Activated naive CD8-positive, alpha-beta T cell treated with anti-CD3 and anti-CD28 coated beads, Interleukin-2, amount 50 U/mL, for 24 hours (primary cell): ENCODE data around the gene TPBGL.
"Not testable (repeated sequence)": the region's sequence is repeated elsewhere in the genome, so short reads cannot be mapped to it uniquely, and the experiment has no call there.

Experiments
- ATAC-seq: fragments of 150-1000 bp; cut with Tn5 transposase; one replicate; pipeline ENCODE4 v1.10.0; 2021
- DNase-seq: peaks from one replicate; pipeline ENCODE4 v3.0.0; 2021
- H3K27ac Mint-ChIP-seq: one replicate; pipeline ENCODE4 v1.8.0; 2021; ENCODE audit warnings: mild to moderate bottlenecking, mixed read lengths
- H3K27me3 Mint-ChIP-seq: one replicate; pipeline ENCODE4 v1.8.0; 2021; ENCODE audit warnings: mixed read lengths
- H3K36me3 Mint-ChIP-seq: one replicate; pipeline ENCODE4 v1.8.0; 2021; ENCODE audit warnings: low read depth, mixed read lengths
- H3K4me1 Mint-ChIP-seq: one replicate; pipeline ENCODE4 v1.8.0; 2021; ENCODE audit warnings: mixed read lengths
- H3K4me3 Mint-ChIP-seq: one replicate; pipeline ENCODE4 v1.8.0; 2021; ENCODE audit warnings: mild to moderate bottlenecking, moderate library complexity, mixed read lengths
- H3K9me3 Mint-ChIP-seq: one replicate; pipeline ENCODE4 v1.8.0; 2021; ENCODE audit warnings: mixed read lengths

TPBGL gene

GRCh38 chr11:75270896-75271418 is 30.4 kb downstream of the TPBGL start:
- Mint-ChIP-seq H3K27ac (no peak overlapping the region), H3K36me3 (peaks cover 5% of the 10 kb centered on the region), H3K9me3 (no peaks in the 10 kb centered on the region), H3K27me3 (no peaks in the 10 kb centered on the region), H3K4me1 (peaks cover 22% of the 10 kb centered on the region), H3K4me3 (no peak overlapping the region)
- no peak for DNase-seq
- no peak for ATAC-seq

DNA sequence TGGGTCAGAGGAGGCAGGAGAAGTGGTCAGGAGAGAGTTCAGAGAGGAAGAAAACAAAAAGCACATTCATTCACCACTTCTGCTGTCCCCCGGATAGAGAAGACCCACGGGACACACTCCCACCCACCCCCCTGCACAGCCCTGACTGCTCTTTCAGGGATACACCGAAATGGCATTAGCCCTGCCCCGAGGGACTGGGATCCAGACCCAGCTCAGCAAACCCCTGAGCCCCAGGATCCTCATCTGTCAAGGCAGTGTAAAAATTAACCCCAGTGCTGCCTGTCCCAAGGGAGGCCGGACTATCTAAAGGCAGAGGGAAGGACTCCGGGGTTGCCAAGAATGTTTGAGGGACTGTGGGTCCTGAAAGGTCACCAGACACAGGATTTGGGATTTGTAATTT is 31.2 kb downstream of the TPBGL start:
- peaks cover 30% of the 10 kb centered on the region for H3K4me1 Mint-ChIP-seq
- DNase-seq, result no peak
- H3K9me3 Mint-ChIP-seq, result no peaks in the 10 kb centered on the region
- H3K27me3 Mint-ChIP-seq, result no peaks in the 10 kb centered on the region
- peaks cover 5% of the 10 kb centered on the region for H3K36me3 Mint-ChIP-seq
- no peak for ATAC-seq
- peak overlapping the region; percentile 52 for H3K27ac Mint-ChIP-seq
- H3K4me3 Mint-ChIP-seq, result no peak overlapping the region

DNA sequence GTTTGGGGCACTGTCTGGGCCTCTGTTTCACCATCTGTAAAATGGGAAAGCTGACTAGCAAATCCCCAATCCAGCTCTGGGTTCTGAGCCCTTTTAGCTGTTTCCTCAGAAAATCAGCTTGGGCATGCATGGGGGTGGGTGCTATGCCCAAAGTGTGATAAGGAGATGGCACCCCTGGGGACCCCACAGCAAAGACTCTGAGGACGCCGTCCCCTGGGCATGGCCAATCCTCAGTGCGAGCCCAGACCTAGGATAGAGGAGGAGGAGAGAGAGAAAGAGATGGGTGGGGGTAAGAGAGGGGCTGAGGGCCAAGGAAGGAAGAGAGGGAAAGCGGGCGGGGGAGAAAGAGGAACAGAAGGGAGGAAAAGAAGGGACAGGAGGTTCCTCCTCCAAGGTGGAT is 31.8 kb downstream of the TPBGL start:
- no peak overlapping the region for H3K27ac Mint-ChIP-seq
- H3K4me1 Mint-ChIP-seq, result peaks cover 31% of the 10 kb centered on the region
- H3K4me3 Mint-ChIP-seq, result no peak overlapping the region
- H3K36me3 Mint-ChIP-seq, result peaks cover 5% of the 10 kb centered on the region
- DNase-seq (no peak), ATAC-seq (no peak)
- no peaks in the 10 kb centered on the region for H3K27me3 Mint-ChIP-seq
- H3K9me3 Mint-ChIP-seq, result no peaks in the 10 kb centered on the region

- ATAC-seq, result no peak
- Mint-ChIP-seq H3K27ac (no peak overlapping the region), H3K4me3 (no peak overlapping the region), H3K36me3 (peaks cover 9% of the 10 kb centered on the region), H3K9me3 (no peaks in the 10 kb centered on the region), H3K4me1 (peaks cover 36% of the 10 kb centered on the region), H3K27me3 (no peaks in the 10 kb centered on the region)
- DNase-seq, result no peak
Observed at GRCh38 chr11:75272821-75273301, 32.3 kb downstream of the TPBGL start.

DNA sequence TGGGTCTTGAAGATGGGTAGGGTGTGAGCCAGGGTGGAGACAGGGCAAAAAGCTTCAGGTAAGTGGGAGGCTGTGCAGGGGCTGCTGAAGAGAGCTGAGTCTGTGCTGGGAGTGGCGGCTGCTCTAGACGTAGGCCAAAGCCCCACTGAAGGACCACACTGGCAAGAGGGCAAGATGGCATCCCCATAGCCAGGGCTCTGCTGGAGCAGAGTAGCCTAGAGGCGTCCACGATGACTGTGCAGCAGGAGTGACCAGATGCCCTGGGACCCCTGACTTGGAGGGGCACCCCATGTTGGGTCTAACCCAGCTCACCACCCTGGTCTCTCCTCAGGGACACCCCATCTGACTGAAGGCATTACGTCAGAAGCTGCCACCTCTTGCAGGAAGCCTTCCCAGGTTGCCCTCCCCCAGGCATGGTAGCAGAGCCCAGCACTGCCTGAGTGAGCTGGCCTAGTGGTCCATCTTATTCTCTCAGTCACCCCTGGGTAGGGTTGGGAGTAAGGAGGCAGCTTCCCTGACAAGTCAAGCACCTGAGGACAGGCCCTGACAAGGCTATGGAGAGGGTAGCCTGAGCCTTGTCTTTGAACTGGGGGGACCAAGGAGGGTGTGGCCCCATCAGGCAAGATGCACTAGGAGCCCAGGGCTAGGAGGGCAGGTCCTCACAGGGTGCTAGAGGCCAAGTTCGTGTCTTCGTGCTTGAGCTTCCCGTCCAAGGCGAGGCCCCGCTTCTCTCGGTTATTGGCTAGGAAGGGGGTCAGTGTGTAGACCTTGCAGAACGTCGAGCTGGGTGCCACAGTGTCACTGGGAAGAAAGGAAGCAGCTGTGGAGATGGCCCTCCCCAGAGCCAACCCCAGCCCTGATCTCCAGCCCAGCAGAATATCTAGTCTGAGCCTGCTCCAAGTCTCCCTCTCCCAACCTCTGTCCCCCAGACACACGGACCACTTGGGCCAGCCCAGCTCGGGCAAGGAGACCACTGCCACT is 33.1 kb downstream of the TPBGL start:
- H3K36me3 Mint-ChIP-seq, result peaks cover 9% of the 10 kb centered on the region
- no peaks in the 10 kb centered on the region for H3K9me3 Mint-ChIP-seq
- DNase-seq, result no peak
- peaks cover 36% of the 10 kb centered on the region for H3K4me1 Mint-ChIP-seq
- H3K27me3 Mint-ChIP-seq, result no peaks in the 10 kb centered on the region
- ATAC-seq, result peak; percentile 29
- no peak overlapping the region for H3K4me3 Mint-ChIP-seq
- peak overlapping the region; percentile 42 for H3K27ac Mint-ChIP-seq

- peaks cover 36% of the 10 kb centered on the region for H3K4me1 Mint-ChIP-seq
- H3K9me3 Mint-ChIP-seq, DNase-seq, H3K27me3 Mint-ChIP-seq, ATAC-seq, H3K4me3 Mint-ChIP-seq, H3K36me3 Mint-ChIP-seq, H3K27ac Mint-ChIP-seq: not testable (repeated sequence)
Observed at GRCh38 chr11:75274716-75275115, 34.1 kb downstream of the TPBGL start.

DNA sequence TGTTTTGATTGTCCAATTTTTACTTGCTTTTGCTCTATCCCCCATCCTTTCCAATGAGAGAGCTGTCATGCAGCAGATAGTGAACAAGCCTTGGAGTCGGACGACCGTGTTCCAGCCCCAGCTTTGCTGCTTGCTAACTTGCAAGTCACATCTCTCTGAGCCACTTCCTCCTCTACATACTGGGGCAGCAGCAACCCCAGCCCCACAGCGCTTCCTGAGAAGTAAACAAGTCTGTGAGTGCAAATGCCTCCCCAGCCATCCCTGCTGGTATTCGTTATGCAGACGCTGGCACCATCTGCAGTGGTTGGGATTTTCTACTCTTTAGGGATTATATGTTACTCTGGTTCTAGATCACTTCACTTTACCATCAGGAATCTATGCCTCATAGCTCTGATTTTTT is 35.0 kb downstream of the TPBGL start:
- peaks cover 37% of the 10 kb centered on the region for H3K4me1 Mint-ChIP-seq

DNA sequence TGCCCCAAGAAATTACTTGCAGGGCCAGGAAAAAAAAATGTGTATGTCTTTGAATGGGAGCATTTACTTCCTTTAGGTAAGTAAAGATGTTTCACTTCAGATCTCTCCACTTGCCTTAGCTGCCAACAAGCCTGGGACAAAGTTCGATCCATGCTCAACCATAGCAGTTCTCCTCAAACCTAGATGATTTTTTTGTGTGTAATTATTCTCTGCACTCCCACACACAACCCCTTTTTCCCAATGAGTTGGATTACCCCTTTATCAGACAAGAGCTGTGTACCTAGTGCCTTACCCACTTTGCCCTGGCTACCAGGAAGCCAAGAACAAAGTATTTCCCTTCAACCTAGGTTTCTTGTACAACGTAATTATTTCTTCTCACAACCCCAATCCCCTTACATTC is 35.6 kb downstream of the TPBGL start:
- H3K27me3 Mint-ChIP-seq, result no peaks in the 10 kb centered on the region
- H3K27ac Mint-ChIP-seq, result peak overlapping the region; percentile 54
- no peak for DNase-seq
- H3K4me1 Mint-ChIP-seq, result peaks cover 37% of the 10 kb centered on the region
- ATAC-seq, result no peak
- H3K36me3 Mint-ChIP-seq, result peaks cover 9% of the 10 kb centered on the region
- H3K4me3 Mint-ChIP-seq, result no peak overlapping the region
- no peaks in the 10 kb centered on the region for H3K9me3 Mint-ChIP-seq

More for the DNA sequence above, 35.0 kb downstream of the TPBGL start:
- Mint-ChIP-seq H3K27me3 (no peaks in the 10 kb centered on the region), H3K9me3 (no peaks in the 10 kb centered on the region), H3K36me3 (peaks cover 9% of the 10 kb centered on the region), H3K4me3 (peak overlapping the region; percentile 51), H3K27ac (peak overlapping the region; percentile 83)
- ATAC-seq, result peak; percentile 38
- DNase-seq, result peak; percentile 47

DNA sequence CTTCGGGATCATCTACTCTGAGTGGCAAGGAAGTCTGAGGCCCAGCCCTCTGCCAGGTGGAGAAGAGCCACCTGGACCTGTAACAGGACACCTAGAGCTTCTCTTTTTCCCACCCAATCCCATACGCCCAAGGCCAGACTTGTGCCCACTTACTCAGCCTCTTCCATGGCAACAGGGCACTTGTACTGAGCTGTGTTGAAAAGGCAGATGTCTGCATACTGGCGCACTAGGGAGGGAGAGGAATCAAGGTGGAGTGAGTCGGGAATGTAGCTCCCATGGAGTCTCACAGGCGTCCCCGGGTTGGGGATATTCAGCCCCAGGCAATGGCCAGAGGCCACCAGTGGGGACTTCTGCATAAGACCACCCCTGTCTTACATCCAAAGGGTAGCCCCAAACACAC is 36.1 kb downstream of the TPBGL start:
- Mint-ChIP-seq H3K27ac (peak overlapping the region; percentile 54), H3K4me1 (peaks cover 35% of the 10 kb centered on the region), H3K9me3 (no peaks in the 10 kb centered on the region), H3K27me3 (no peaks in the 10 kb centered on the region), H3K4me3 (no peak overlapping the region), H3K36me3 (peaks cover 9% of the 10 kb centered on the region)
- no peak for DNase-seq
- no peak for ATAC-seq

- peaks cover 35% of the 10 kb centered on the region for H3K4me1 Mint-ChIP-seq
- no peak overlapping the region for H3K4me3 Mint-ChIP-seq
Observed at GRCh38 chr11:75277211-75277805, 36.7 kb downstream of the TPBGL start.

DNA sequence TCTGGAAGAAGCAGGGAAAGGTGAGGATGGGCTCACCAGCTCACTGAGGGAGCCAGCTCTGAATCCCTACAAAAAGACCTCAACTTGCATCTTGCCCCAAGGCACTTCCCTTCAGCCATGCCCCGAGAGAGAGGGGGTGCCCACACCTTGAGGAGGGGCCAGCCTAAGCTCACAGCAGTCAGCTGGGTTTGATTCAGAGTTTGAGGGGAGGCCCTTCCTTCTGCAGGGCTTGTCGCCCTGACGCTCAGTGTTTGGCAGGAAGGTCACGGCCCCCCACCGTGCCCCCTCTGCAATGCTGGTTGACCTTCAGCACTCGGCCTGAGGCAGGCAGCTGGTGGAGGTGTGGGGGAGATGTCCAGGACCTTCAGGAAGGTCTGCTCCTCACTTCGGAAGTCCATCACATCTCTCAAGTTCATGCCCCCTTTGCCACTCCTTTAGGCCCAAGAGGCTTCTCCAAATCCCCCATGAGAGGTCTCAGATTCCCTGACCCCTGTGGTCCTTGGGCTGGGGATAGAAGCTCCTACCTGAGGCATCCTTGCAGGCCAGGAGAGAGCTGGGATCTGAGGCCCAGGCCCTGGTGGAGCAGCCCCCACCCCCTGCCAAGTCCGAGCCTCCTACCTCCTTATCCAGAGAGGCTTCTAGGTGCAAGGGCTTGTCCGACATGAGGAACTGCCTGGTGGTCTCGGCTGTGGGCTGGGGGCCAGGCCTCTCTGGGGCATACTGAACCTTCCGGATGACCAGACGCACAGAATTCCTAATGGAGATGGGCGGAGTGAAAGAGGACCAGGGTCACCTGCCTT is 37.6 kb downstream of the TPBGL start:
- ATAC-seq (no peak), DNase-seq (no peak)
- Mint-ChIP-seq H3K4me3 (no peak overlapping the region), H3K9me3 (no peaks in the 10 kb centered on the region), H3K27ac (no peak overlapping the region), H3K27me3 (no peaks in the 10 kb centered on the region), H3K4me1 (peaks cover 34% of the 10 kb centered on the region), H3K36me3 (peaks cover 7% of the 10 kb centered on the region)

More at GRCh38 chr11:75277211-75277805, 36.7 kb downstream of the TPBGL start:
- ATAC-seq (no peak), DNase-seq (no peak)
- no peak overlapping the region for H3K27ac Mint-ChIP-seq
- H3K36me3 Mint-ChIP-seq, result peaks cover 7% of the 10 kb centered on the region
- no peaks in the 10 kb centered on the region for H3K27me3 Mint-ChIP-seq
- H3K9me3 Mint-ChIP-seq, result no peaks in the 10 kb centered on the region

- Mint-ChIP-seq H3K36me3 (peaks cover 6% of the 10 kb centered on the region), H3K4me1 (peaks cover 27% of the 10 kb centered on the region), H3K9me3 (no peaks in the 10 kb centered on the region), H3K27ac (no peak overlapping the region), H3K4me3 (no peak overlapping the region), H3K27me3 (no peaks in the 10 kb centered on the region)
- ATAC-seq (no peak), DNase-seq (no peak)
Observed at GRCh38 chr11:75279273-75279672, 38.7 kb downstream of the TPBGL start.

DNA sequence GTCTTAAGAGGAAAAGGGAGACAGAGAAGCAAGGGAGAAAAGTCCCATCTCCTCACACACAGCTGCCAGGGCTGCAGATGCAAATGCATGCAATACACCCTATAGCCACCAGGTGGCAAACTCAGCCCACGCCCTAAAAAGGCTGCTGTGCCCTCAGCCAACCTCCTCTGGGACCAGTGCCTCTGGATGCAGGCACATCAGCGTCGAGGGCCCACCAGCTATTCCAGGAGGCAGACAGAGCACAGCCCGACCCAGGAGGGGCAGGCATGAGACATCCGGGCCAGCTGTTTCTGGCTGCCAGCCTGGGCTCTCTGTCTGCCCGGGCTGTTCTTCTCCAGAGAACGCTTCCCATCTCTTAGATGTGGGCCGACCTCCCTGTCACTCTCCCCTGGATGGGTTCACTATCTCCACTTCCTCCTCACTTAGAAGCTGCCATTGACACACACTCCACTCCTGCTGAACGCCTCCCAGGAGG is 39.7 kb downstream of the TPBGL start:
- H3K27me3 Mint-ChIP-seq, result no peaks in the 10 kb centered on the region
- peaks cover 24% of the 10 kb centered on the region for H3K4me1 Mint-ChIP-seq
- DNase-seq (peak; percentile 79), ATAC-seq (peak; percentile 77)
- no peak overlapping the region for H3K4me3 Mint-ChIP-seq
- H3K36me3 Mint-ChIP-seq, result peaks cover 6% of the 10 kb centered on the region
- H3K27ac Mint-ChIP-seq, result no peak overlapping the region
- no peaks in the 10 kb centered on the region for H3K9me3 Mint-ChIP-seq
